Measurements from ENCODE around the gene BTD.

- TF ChIP-seq CTCF (conservative IDR thresholded peaks at IDR 0.05; ENCODE audit: low read depth, low read length) (peak; percentile 84), EZH2 (IDR thresholded peaks at IDR 0.05; ENCODE audit: borderline replicate concordance, low read depth, low read length, poor library complexity, severe bottlenecking) (no peak)
Measured at GRCh38 chr3:15629860-15630597, 28.5 kb downstream of the BTD start.

Data from A673 (cell line).